K562 (cell line): ENCODE data around the gene RFNG. TPM values are rescaled to one million over a fixed set of nuclear protein-coding genes. Genes with fewer than 3 reads are reported as not detected.

Source experiments
- ARID1B ChIP-seq: fragments of 450-650 bp; IDR thresholded peaks from 2 replicates; pipeline ENCODE4 v1.6.1; 2016; ENCODE audit warnings: antibody characterized with exemption, mild to moderate bottlenecking, inconsistent platforms
- ATF1 ChIP-seq, 2 experiments: fragments of 450-650 bp in 1 of 2; IDR thresholded peaks; 2 replicates each; pipeline ENCODE4 v1.6.1; 2016; ENCODE audit warnings: missing compliant biosample characterization in 1 of 2, missing genetic modification characterization in 1 of 2
- CHD1 ChIP-seq: fragments of 200-600 bp; sonication (generic); IDR thresholded peaks from one replicate; pipeline ENCODE4 v1.6.1; 2012; ENCODE audit warnings: mild to moderate bottlenecking, moderate library complexity, low read length, inconsistent platforms
- CREB3L1 ChIP-seq: fragments of 450-650 bp; IDR thresholded peaks from 2 replicates; pipeline ENCODE4 v1.6.1; 2014; ENCODE audit warnings: low read depth, mild to moderate bottlenecking, moderate library complexity, borderline replicate concordance
- E2F6 ChIP-seq, 2 experiments: IDR thresholded peaks; 2 replicates each; pipeline ENCODE4 v1.6.1; 2011; ENCODE audit warnings: borderline replicate concordance in 1 of 2, control low read depth in 1 of 2, low read depth in 1 of 2, low read length in 1 of 2, mild to moderate bottlenecking in 1 of 2, mixed read lengths in 1 of 2, moderate library complexity in 1 of 2; ENCODE audit not compliant: insufficient read depth in 1 of 2, insufficient read length in 1 of 2, poor library complexity in 1 of 2, severe bottlenecking in 1 of 2; ENCODE audit errors: extremely low read depth in 1 of 2
- GATAD2B ChIP-seq: fragments of 450-650 bp; IDR thresholded peaks from 2 replicates; pipeline ENCODE4 v1.6.1; 2017; ENCODE audit warnings: mild to moderate bottlenecking, borderline replicate concordance
- GTF2A2 ChIP-seq: IDR thresholded peaks from 2 replicates; pipeline ENCODE4 v1.6.1; 2016; ENCODE audit warnings: mild to moderate bottlenecking, missing genetic modification characterization, missing compliant biosample characterization
- HDAC8 ChIP-seq: fragments of 450-650 bp; IDR thresholded peaks from 2 replicates; pipeline ENCODE4 v1.6.1; 2016; ENCODE audit warnings: mild to moderate bottlenecking, missing genetic modification characterization, moderate library complexity, missing compliant biosample characterization
- HNRNPL ChIP-seq: fragments of 200-400 bp; formaldehyde crosslinking; IDR thresholded peaks from 2 replicates; pipeline ENCODE4 v1.6.1; 2017; ENCODE audit warnings: low read depth, mild to moderate bottlenecking, low read length
- IRF1 ChIP-seq: sonication (generic); formaldehyde crosslinking; IDR thresholded peaks from 2 replicates; pipeline ENCODE4 v1.8.0; 2022; ENCODE audit warnings: missing genetic modification reagents, mild to moderate bottlenecking, borderline replicate concordance
- MAZ ChIP-seq, 2 experiments: fragments of 450-650 bp in 1 of 2; sonication (generic) in 1 of 2; formaldehyde crosslinking; IDR thresholded peaks in 1 of 2; conservative IDR thresholded peaks in 1 of 2; 2 replicates each; pipeline versions ENCODE4 v1.4.0 to v1.5.0; 2020; ENCODE audit warnings: mild to moderate bottlenecking in 1 of 2, missing genetic modification reagents in 1 of 2
- SIN3A ChIP-seq, 2 experiments: fragments of 150-350 bp in 1 of 2; IDR thresholded peaks; 2 replicates each; pipeline ENCODE4 v1.6.1; 2011 to 2016; ENCODE audit warnings: borderline replicate concordance in 2 of 2, low read depth in 2 of 2, low read length in 2 of 2, mild to moderate bottlenecking in 2 of 2, moderate library complexity in 2 of 2; ENCODE audit not compliant: control insufficient read depth in 1 of 2
- SMARCA4 ChIP-seq: fragments of 450-650 bp; IDR thresholded peaks from 2 replicates; pipeline ENCODE4 v1.6.1; 2016
- TOE1 ChIP-seq, 2 experiments: fragments of 450-650 bp in 1 of 2; sonication (generic) in 1 of 2; formaldehyde crosslinking in 1 of 2; IDR thresholded peaks; 2 replicates each; pipeline versions ENCODE4 v1.7.1 to v1.8.0; 2016 to 2022; ENCODE audit warnings: borderline replicate concordance in 2 of 2, mild to moderate bottlenecking in 2 of 2, antibody characterized with exemption in 1 of 2, inconsistent platforms in 1 of 2, low read depth in 1 of 2, missing genetic modification reagents in 1 of 2, moderate library complexity in 1 of 2
- ZBTB1 ChIP-seq: sonication (generic); formaldehyde crosslinking; IDR thresholded peaks from 2 replicates; pipeline ENCODE4 v1.8.1; 2023; ENCODE audit warnings: missing genetic modification reagents, low read depth, mild to moderate bottlenecking, borderline replicate concordance
- ZBTB17 ChIP-seq: fragments of 450-650 bp; formaldehyde crosslinking; IDR thresholded peaks from 2 replicates; pipeline ENCODE4 v1.4.0; 2020; ENCODE audit warnings: mild to moderate bottlenecking
- ZNF583 ChIP-seq: fragments of 250-450 bp; sonication (Bioruptor Pico); IDR thresholded peaks from 2 replicates; pipeline ENCODE4 v1.4.0; 2020
- polyA plus RNA-seq, 8 experiments: library from polyadenylated mRNA; depleted of rRNA in 4 of 8; stranded (reverse) in 5 of 8; unstranded in 3 of 8; fragments of >200 nt; fragmentation: Nextera tagmentation in 2 of 8; fragmentation: Illumina TruSeq in 1 of 8; extraction: Ambion mirVana in 2 of 8; extraction: Trizol in 1 of 8; gene quantifications; 2 replicates each; pipeline versions ENCODE4 v1.2.1 to v1.2.3, GENCODE V29; 2011 to 2014; ENCODE audit warnings: inconsistent platforms in 1 of 8, missing spikeins in 1 of 8
- total RNA-seq, 7 experiments: library from RNA; depleted of rRNA in 6 of 7; stranded (reverse); fragments of >200 nt in 6 of 7; fragmentation: Illumina TruSeq in 2 of 7; extraction: Trizol in 2 of 7; gene quantifications; 2 replicates each; pipeline versions ENCODE4 v1.2.1 to v1.2.3, GENCODE V29; 2011 to 2021; ENCODE audit warnings: low replicate concordance in 1 of 7
- TF ChIP-seq, protein P1 (sequence below): fragments of 250-450 bp; sonication (Bioruptor Pico); IDR thresholded peaks from 2 replicates; pipeline ENCODE4 v1.8.0; 2022; ENCODE audit warnings: inconsistent platforms, mild to moderate bottlenecking, moderate library complexity, borderline replicate concordance
- TF ChIP-seq, protein P2 (sequence below): sonication (generic); formaldehyde crosslinking; IDR thresholded peaks from 2 replicates; pipeline ENCODE4 v1.9.0; 2022; ENCODE audit warnings: mild to moderate bottlenecking, missing genetic modification reagents

The RFNG gene
- total and polyA plus RNA-seq, 9 of the 15 experiments (the other 6 are each of a cell fraction or from before 2014, with no cell fraction given), result 0.32 to 32.8 (median 9.5) TPM

- TF ChIP-seq MAZ (CRISPR knock-in tag; conservative IDR thresholded peaks at IDR 0.05 in 1 of 2, IDR thresholded peaks at IDR 0.05 in 1 of 2) (peak; percentile 64 to 86), GTF2A2 (tag) (no peak), ARID1B (0 out of 2 replicates have a peak, but pooled peaks have one; percentile 22), ATF1 (CRISPR knock-in tag; IDR thresholded peaks at IDR 0.05) (no peak), ATF1 (tag; IDR thresholded peaks at IDR 0.05) (peak; percentile 12; the same call in 1 of the 2 replicates), CHD1 (peak; percentile 4), TOE1 (IDR thresholded peaks at IDR 0.05; ENCODE audit: borderline replicate concordance) (peak; percentile 40; the same call in 1 of the 2 replicates), TOE1 (CRISPR knock-in tag; IDR thresholded peaks at IDR 0.05; ENCODE audit: borderline replicate concordance, low read depth) (no peak), SMARCA4 (0 out of 2 replicates have a peak, but pooled peaks have one; percentile 18), IRF1 (CRISPR knock-in tag) (no peak), SIN3A (IDR thresholded peaks at IDR 0.05; ENCODE audit: borderline replicate concordance in 2 of 2, control insufficient read depth in 1 of 2, low read depth in 2 of 2, low read length in 2 of 2) (peak; percentile 39 to 56; a peak in 2 of 4 replicates), E2F6 (IDR thresholded peaks at IDR 0.05; ENCODE audit: borderline replicate concordance in 1 of 2, extremely low read depth in 1 of 2, insufficient read depth in 1 of 2, insufficient read length in 1 of 2, low read depth in 1 of 2, low read length in 1 of 2, poor library complexity in 1 of 2, severe bottlenecking in 1 of 2) (peak; percentile 39 to 55), HNRNPL (peak; percentile 90), ZNF583 (CRISPR knock-in tag) (0 out of 2 replicates have a peak, but pooled peaks have one; percentile 53), HDAC8 (tag) (no peak), CREB3L1 (peak; percentile 80), ZBTB1 (no peak), GATAD2B (peak; percentile 44; the same call in 1 of the 2 replicates), ZBTB17 (CRISPR knock-in tag) (peak; percentile 46; the same call in 1 of the 2 replicates)
- TF ChIP-seq, protein P1, sequence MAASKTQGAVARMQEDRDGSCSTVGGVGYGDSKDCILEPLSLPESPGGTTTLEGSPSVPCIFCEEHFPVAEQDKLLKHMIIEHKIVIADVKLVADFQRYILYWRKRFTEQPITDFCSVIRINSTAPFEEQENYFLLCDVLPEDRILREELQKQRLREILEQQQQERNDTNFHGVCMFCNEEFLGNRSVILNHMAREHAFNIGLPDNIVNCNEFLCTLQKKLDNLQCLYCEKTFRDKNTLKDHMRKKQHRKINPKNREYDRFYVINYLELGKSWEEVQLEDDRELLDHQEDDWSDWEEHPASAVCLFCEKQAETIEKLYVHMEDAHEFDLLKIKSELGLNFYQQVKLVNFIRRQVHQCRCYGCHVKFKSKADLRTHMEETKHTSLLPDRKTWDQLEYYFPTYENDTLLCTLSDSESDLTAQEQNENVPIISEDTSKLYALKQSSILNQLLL, result no peak
- TF ChIP-seq, protein P2, sequence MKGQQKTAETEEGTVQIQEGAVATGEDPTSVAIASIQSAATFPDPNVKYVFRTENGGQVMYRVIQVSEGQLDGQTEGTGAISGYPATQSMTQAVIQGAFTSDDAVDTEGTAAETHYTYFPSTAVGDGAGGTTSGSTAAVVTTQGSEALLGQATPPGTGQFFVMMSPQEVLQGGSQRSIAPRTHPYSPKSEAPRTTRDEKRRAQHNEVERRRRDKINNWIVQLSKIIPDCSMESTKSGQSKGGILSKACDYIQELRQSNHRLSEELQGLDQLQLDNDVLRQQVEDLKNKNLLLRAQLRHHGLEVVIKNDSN (CRISPR knock-in tag), result peak; percentile 36; the same call in 1 of the 2 replicates
Measured at GRCh38 chr17:82031885-82032627, 19.6 kb downstream of the RFNG start (continued).
